IPS DF 6.9 (cell line): ENCODE measurements around the gene GRB7.

Source experiments
- DNase-seq: peaks from one replicate; pipeline ENCODE4 v3.0.0-alpha.2; 2013; ENCODE audit warnings: low read depth, low spot score
- H3K27ac ChIP-seq: one replicate; pipeline ENCODE4 v1.5.1; 2013; ENCODE audit warnings: low read length, control low read depth
- H3K27me3 ChIP-seq: 2 replicates; pipeline ENCODE4 v1.6.1; 2013; ENCODE audit warnings: mild to moderate bottlenecking, low read length; ENCODE audit not compliant: control insufficient read depth, insufficient read depth
- H3K36me3 ChIP-seq: 2 replicates; pipeline ENCODE4 v1.6.1; 2013; ENCODE audit warnings: low read length; ENCODE audit not compliant: control insufficient read depth, insufficient read depth
- H3K4me1 ChIP-seq: 2 replicates; pipeline ENCODE4 v1.6.1; 2013; ENCODE audit warnings: low read length; ENCODE audit not compliant: control insufficient read depth, insufficient read depth
- H3K4me3 ChIP-seq: 2 replicates; pipeline ENCODE4 v1.5.1; 2013; ENCODE audit warnings: mild to moderate bottlenecking, low read length
- H3K9me3 ChIP-seq: 2 replicates; pipeline ENCODE4 v1.6.1; 2013; ENCODE audit warnings: low read length, inconsistent platforms; ENCODE audit not compliant: control insufficient read depth, insufficient read depth
- WGBS: extraction: QIAGEN DNeasy Blood & Tissue Kit; methylation state at CpG from one replicate; pipeline ENCODE4 v1.1.7; 2013; ENCODE audit warnings: mixed read lengths, missing lambda C conversion rate; ENCODE audit not compliant: insufficient read length, insufficient coverage; 5-methylcytosine and 5-hydroxymethylcytosine counted together

Gene GRB7

GRCh38 chr17:39701012-39701783 is 36.5 kb upstream of the GRB7 start:
- H3K27ac ChIP-seq: no peak overlapping the region
- H3K4me3 ChIP-seq: peak overlapping the region; percentile 98
- peaks cover 22% of the 10 kb centered on the region for H3K4me1 ChIP-seq
- no peak for DNase-seq
- no peaks in the 10 kb centered on the region for H3K27me3 ChIP-seq
- H3K9me3 ChIP-seq: no peaks in the 10 kb centered on the region
- WGBS: no CpG with 5 or more reads among the region's 10 CpGs
- no peaks in the 10 kb centered on the region for H3K36me3 ChIP-seq

- DNase-seq: no peak
- WGBS: no CpG with 5 or more reads among the region's 4 CpGs
- peak overlapping the region; percentile 98; the same call in 1 of the 2 replicates for H3K4me3 ChIP-seq
- peaks cover 17% of the 10 kb centered on the region for H3K4me1 ChIP-seq
- H3K9me3 ChIP-seq: no peaks in the 10 kb centered on the region
- peaks cover 3% of the 10 kb centered on the region; the same call in 1 of the 2 replicates for H3K36me3 ChIP-seq
- H3K27me3 ChIP-seq: no peaks in the 10 kb centered on the region
- H3K27ac ChIP-seq: no peak overlapping the region
Measured at GRCh38 chr17:39701784-39702422, 35.8 kb upstream of the GRB7 start.

- no peak for DNase-seq
- peaks cover 17% of the 10 kb centered on the region for H3K4me1 ChIP-seq
- peaks cover 8% of the 10 kb centered on the region; the same call in 1 of the 2 replicates for H3K36me3 ChIP-seq
- no peak overlapping the region for H3K4me3 ChIP-seq
- no peaks in the 10 kb centered on the region for H3K9me3 ChIP-seq
- no peaks in the 10 kb centered on the region for H3K27me3 ChIP-seq
- no peak overlapping the region for H3K27ac ChIP-seq
- WGBS: no CpG with 5 or more reads among the region's 12 CpGs
Measured at GRCh38 chr17:39702901-39703893, 34.5 kb upstream of the GRB7 start.

GRCh38 chr17:39703913-39704312 is 33.8 kb upstream of the GRB7 start:
- H3K9me3 ChIP-seq: no peaks in the 10 kb centered on the region
- no peak overlapping the region for H3K27ac ChIP-seq
- no peaks in the 10 kb centered on the region for H3K27me3 ChIP-seq
- peaks cover 12% of the 10 kb centered on the region; the same call in 1 of the 2 replicates for H3K36me3 ChIP-seq
- WGBS: no CpG with 5 or more reads among the region's 5 CpGs
- H3K4me3 ChIP-seq: no peak overlapping the region
- DNase-seq: no peak
- peaks cover 17% of the 10 kb centered on the region for H3K4me1 ChIP-seq

GRCh38 chr17:39704821-39705551 is 32.8 kb upstream of the GRB7 start:
- Histone ChIP-seq H3K9me3 (no peaks in the 10 kb centered on the region), H3K4me3 (no peak overlapping the region), H3K36me3 (peaks cover 23% of the 10 kb centered on the region), H3K27ac (no peak overlapping the region), H3K4me1 (peaks cover 17% of the 10 kb centered on the region), H3K27me3 (no peaks in the 10 kb centered on the region)
- WGBS: 100% methylated on average over 1 of the region's 11 CpGs
- no peak for DNase-seq

- no CpG with 5 or more reads among the region's 12 CpGs for WGBS
- Histone ChIP-seq H3K27ac (no peak overlapping the region), H3K27me3 (no peaks in the 10 kb centered on the region), H3K36me3 (peaks cover 28% of the 10 kb centered on the region), H3K9me3 (no peaks in the 10 kb centered on the region), H3K4me3 (no peak overlapping the region), H3K4me1 (peaks cover 17% of the 10 kb centered on the region)
- no peak for DNase-seq
Measured at GRCh38 chr17:39705786-39706348, 31.9 kb upstream of the GRB7 start.

DNA sequence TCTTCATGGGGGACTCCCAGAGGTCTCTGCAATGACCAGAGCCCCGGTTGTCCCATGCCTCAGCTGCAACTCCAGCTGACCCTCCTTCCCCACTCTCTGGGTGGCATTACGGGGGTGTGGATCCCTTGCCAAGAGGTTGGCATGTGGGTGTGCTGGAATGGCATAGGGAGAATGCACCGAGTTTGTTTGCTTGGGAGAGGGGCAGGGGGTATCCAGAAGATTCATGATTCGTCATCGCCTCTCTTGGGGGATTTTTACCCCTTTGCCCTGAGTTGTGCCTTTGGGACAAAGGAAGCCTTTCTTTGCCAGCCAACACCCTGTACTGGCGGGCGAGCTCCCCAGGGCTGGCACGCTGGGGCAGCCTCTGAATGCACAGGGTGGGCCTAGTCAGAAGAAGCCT is 31.4 kb upstream of the GRB7 start:
- peaks cover 28% of the 10 kb centered on the region for H3K36me3 ChIP-seq
- H3K27ac ChIP-seq: no peak overlapping the region

DNA sequence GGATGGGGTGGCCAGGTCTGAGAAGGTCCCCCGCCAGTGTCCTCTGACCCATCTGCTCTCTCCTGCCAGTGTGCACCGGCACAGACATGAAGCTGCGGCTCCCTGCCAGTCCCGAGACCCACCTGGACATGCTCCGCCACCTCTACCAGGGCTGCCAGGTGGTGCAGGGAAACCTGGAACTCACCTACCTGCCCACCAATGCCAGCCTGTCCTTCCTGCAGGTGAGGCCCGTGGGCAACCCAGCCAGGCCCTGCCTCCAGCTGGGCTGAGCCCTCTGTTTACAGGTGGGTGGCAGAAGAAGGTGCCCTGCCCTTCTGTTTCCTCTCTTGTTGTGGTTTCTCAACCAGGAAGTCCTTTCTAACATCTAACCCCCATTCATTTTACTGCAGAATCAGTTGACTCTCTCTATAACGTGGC is 30.8 kb upstream of the GRB7 start:
- no peak overlapping the region for H3K27ac ChIP-seq
- no CpG with 5 or more reads among the region's 7 CpGs for WGBS
- DNase-seq: no peak
- H3K36me3 ChIP-seq: peaks cover 31% of the 10 kb centered on the region
- no peak overlapping the region for H3K4me3 ChIP-seq
- no peaks in the 10 kb centered on the region for H3K9me3 ChIP-seq
- peaks cover 16% of the 10 kb centered on the region for H3K4me1 ChIP-seq
- no peaks in the 10 kb centered on the region for H3K27me3 ChIP-seq

More for the DNA sequence above, 31.4 kb upstream of the GRB7 start:
- Histone ChIP-seq H3K27me3 (no peaks in the 10 kb centered on the region), H3K4me3 (no peak overlapping the region), H3K9me3 (no peaks in the 10 kb centered on the region), H3K4me1 (peaks cover 17% of the 10 kb centered on the region)
- whole genome bisulfite sequencing: no CpG with 5 or more reads among the region's 8 CpGs
- no peak for DNase-seq

- no CpG with 5 or more reads among the region's 14 CpGs for WGBS
- Histone ChIP-seq H3K27ac (no peak overlapping the region), H3K9me3 (no peaks in the 10 kb centered on the region), H3K4me1 (peaks cover 10% of the 10 kb centered on the region), H3K27me3 (no peaks in the 10 kb centered on the region), H3K36me3 (peaks cover 36% of the 10 kb centered on the region), H3K4me3 (no peak overlapping the region)
- no peak for DNase-seq
Measured at GRCh38 chr17:39709319-39709997, 28.3 kb upstream of the GRB7 start.
